MCF 10A (cell line): ENCODE data around the gene SIGLEC5. TPM values are rescaled to one million over a fixed set of nuclear protein-coding genes. Genes with fewer than 3 reads are reported as not detected.

Experiments used
- BruUV-seq: library from RNA; stranded (reverse); fragments of 400-500 nt; replicated peaks from 2 replicates; lab custom pipeline; 2021; lab: Mats Ljungman, UMichigan
- CTCF ChIA-PET: fragments of 300-600 bp; sonication (Branson Sonifier 250); formaldehyde crosslinking; extraction: SDS; loops from one replicate; lab custom pipeline; 2021; ENCODE audit warnings: antibody characterized with exemption, inconsistent platforms; lab: Yijun Ruan, JAX
- POLR2A ChIA-PET: fragments of 300-600, 350-650 bp; sonication (Branson Sonifier 250); formaldehyde crosslinking; extraction: SDS; loops from one replicate; lab custom pipeline; 2020; ENCODE audit warnings: antibody characterized with exemption, inconsistent platforms; lab: Yijun Ruan, JAX
- DNase-seq: peaks from one replicate; pipeline ENCODE4 v3.0.0-alpha.2; 2018; ENCODE audit not compliant: unreplicated experiment
- H3K27ac Mint-ChIP-seq: one replicate; pipeline ENCODE4 v1.8.0; 2022; ENCODE audit warnings: mild to moderate bottlenecking, low read depth, mixed read lengths; ENCODE audit not compliant: unreplicated experiment
- H3K27me3 Mint-ChIP-seq: one replicate; pipeline ENCODE4 v1.8.0; 2022; ENCODE audit warnings: mixed read lengths; ENCODE audit not compliant: insufficient read depth, unreplicated experiment
- H3K36me3 Mint-ChIP-seq: one replicate; pipeline ENCODE4 v1.8.0; 2022; ENCODE audit warnings: mild to moderate bottlenecking, moderate library complexity, mixed read lengths; ENCODE audit not compliant: insufficient read depth, unreplicated experiment
- H3K4me1 Mint-ChIP-seq: one replicate; pipeline ENCODE4 v1.8.0; 2022; ENCODE audit warnings: mixed read lengths; ENCODE audit not compliant: insufficient read depth, unreplicated experiment
- H3K4me3 Mint-ChIP-seq: one replicate; pipeline ENCODE4 v1.8.0; 2022; ENCODE audit warnings: mild to moderate bottlenecking, moderate library complexity, mixed read lengths; ENCODE audit not compliant: unreplicated experiment
- H3K9me3 Mint-ChIP-seq: one replicate; pipeline ENCODE4 v1.8.0; 2022; ENCODE audit warnings: mixed read lengths; ENCODE audit not compliant: unreplicated experiment
- CTCF ChIP-seq: fragments of 200-600 bp; IDR thresholded peaks from one replicate; pipeline ENCODE4 v1.8.0; 2022; ENCODE audit warnings: antibody characterized with exemption, mild to moderate bottlenecking; ENCODE audit not compliant: unreplicated experiment
- intact Hi-C: fragments of 100-400 bp; cut with micrococcal nuclease; formaldehyde crosslinking; loops from 2 replicates; pipeline ENCODE4 v1.14.1; 2022
- total RNA-seq: library from RNA; stranded (reverse); gene quantifications from 2 replicates; pipeline ENCODE4 v1.2.3, GENCODE V29; 2022

The SIGLEC5 gene
- total RNA-seq, 1 experiment from 2014 or later: not detected

- intact Hi-C loops: no loop called here
- no peak for DNase-seq
- no peaks in the 10 kb centered on the region for H3K27me3 Mint-ChIP-seq
- BruUV-seq: no TSS peak
- H3K4me3 Mint-ChIP-seq: no peak overlapping the region
- no peak overlapping the region for H3K27ac Mint-ChIP-seq
- H3K36me3 Mint-ChIP-seq: no peaks in the 10 kb centered on the region
- peaks cover 7% of the 10 kb centered on the region for H3K9me3 Mint-ChIP-seq
- POLR2A ChIA-PET: interaction anchor here (0.6 kb wide), 1 partner anchor 284 kb away, joined by 3 read pairs; no protein-coding TSS in a partner anchor
- CTCF ChIA-PET: no interaction called here
- H3K4me1 Mint-ChIP-seq: no peaks in the 10 kb centered on the region
- no peak for TF ChIP-seq CTCF
Measured at GRCh38 chr19:51607077-51607476, 23.1 kb downstream of the SIGLEC5 start.

GRCh38 chr19:51602189-51602854, 27.9 kb downstream of the SIGLEC5 start:
- intact Hi-C loops: no loop called here
- Mint-ChIP-seq H3K9me3 (peaks cover 4% of the 10 kb centered on the region), H3K4me1 (no peaks in the 10 kb centered on the region), H3K27ac (no peak overlapping the region), H3K36me3 (no peaks in the 10 kb centered on the region), H3K4me3 (no peak overlapping the region), H3K27me3 (no peaks in the 10 kb centered on the region)
- CTCF ChIA-PET: interaction anchor here (1.3 kb wide), 1 partner anchor 128 kb away, joined by 4 read pairs; no protein-coding TSS in a partner anchor
- DNase-seq: no peak
- no TSS peak for BruUV-seq
- POLR2A ChIA-PET: no interaction called here
- no peak for TF ChIP-seq CTCF

- Mint-ChIP-seq H3K9me3 (peaks cover 15% of the 10 kb centered on the region), H3K4me1 (no peaks in the 10 kb centered on the region), H3K27me3 (no peaks in the 10 kb centered on the region), H3K4me3 (no peak overlapping the region), H3K36me3 (no peaks in the 10 kb centered on the region), H3K27ac (no peak overlapping the region)
- TF ChIP-seq CTCF: no peak
- no TSS peak for BruUV-seq
- POLR2A ChIA-PET: no interaction called here
- DNase-seq: no peak
- intact Hi-C loops: no loop called here
- CTCF ChIA-PET: interaction anchor here (0.6 to 1.2 kb wide), 2 partner anchors 56 to 60 kb away, joined by 3 to 4 read pairs; no protein-coding TSS in a partner anchor
Measured at GRCh38 chr19:51600940-51601580, 29.1 kb downstream of the SIGLEC5 start.

GRCh38 chr19:51599084-51599483, 31.1 kb downstream of the SIGLEC5 start:
- ChIA-PET CTCF (interaction anchor here (0.6 to 0.8 kb wide), 3 partner anchors 61 to 674 kb away, joined by 3 to 5 read pairs (median 4); no protein-coding TSS in a partner anchor), POLR2A (interaction anchor here (1.0 kb wide), 1 partner anchor 28 kb away, joined by 4 read pairs; the partner anchor contains the start of gene ZNF175)
- peaks cover 8% of the 10 kb centered on the region for H3K4me1 Mint-ChIP-seq
- intact Hi-C loops: no loop called here
- H3K4me3 Mint-ChIP-seq: no peak overlapping the region
- H3K27me3 Mint-ChIP-seq: no peaks in the 10 kb centered on the region
- no peak for DNase-seq
- no peak for TF ChIP-seq CTCF
- no TSS peak for BruUV-seq
- H3K9me3 Mint-ChIP-seq: peaks cover 17% of the 10 kb centered on the region
- peaks cover 6% of the 10 kb centered on the region for H3K36me3 Mint-ChIP-seq
- no peak overlapping the region for H3K27ac Mint-ChIP-seq
